GM21723 (cell line): Measurements from ENCODE around the gene NGB.
"Not testable (repeated sequence)": the region's sequence is repeated elsewhere in the genome, so short reads cannot be mapped to it uniquely, and the experiment has no call there.

ENCODE experiments used
- ATAC-seq: cut with Tn5 transposase; IDR thresholded peaks from one replicate; pipeline ENCODE4 v1.9.1; 2021; ENCODE audit warnings: mild to moderate bottlenecking, moderate library complexity; ENCODE audit not compliant: unreplicated experiment

Gene NGB

GRCh38 chr14:77296906-77297305 lies 25.9 kb upstream of the NGB start:
- no peak for ATAC-seq

GRCh38 chr14:77296155-77296554 lies 25.1 kb upstream of the NGB start:
- ATAC-seq = no peak

- no peak for ATAC-seq
These were observed 19.7 kb upstream of the NGB start for GRCh38 chr14:77290705-77291104.

DNA sequence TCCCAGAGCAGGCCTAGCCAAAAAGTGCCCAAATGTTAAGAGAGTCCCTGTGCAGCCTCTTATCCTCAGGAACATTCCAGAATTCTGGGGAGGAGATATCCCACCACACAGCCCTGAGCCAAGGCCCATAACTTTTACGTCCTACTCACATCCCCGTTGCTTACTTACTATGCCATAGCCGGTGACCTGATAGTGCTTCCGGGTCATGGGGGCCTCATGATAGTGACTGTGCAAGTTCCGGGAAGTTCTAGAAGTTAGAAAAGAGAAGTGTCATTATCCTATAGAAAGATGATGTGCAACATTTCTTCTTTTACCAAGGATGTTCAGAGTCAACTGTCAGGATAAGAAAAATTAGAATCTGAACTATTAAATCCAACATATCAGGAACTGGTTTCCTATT lies 15.6 kb upstream of the NGB start:
- ATAC-seq = no peak

- ATAC-seq = no peak
These were observed 13.5 kb upstream of the NGB start for GRCh38 chr14:77284466-77284865.

DNA sequence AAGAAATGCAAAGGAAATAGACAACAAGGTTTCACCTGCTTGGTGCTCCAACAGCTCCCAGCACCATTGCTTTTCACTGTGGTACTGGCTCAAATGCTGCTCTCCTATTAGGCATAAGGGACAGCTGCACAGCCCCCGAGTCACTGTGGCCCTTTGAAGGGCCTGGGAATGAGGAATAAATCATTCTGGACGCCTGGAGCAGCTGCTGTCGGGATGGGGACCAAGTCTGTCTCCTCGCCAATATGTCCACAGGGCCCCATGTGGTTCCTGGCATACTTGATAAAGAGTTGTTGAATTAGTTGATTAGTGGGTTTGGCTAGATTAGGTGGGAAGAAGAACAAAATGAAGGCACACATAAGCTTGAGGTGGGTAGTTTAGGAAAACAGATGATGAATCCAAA lies 13.1 kb upstream of the NGB start:
- ATAC-seq = no peak

- ATAC-seq = no peak
These were observed 10.9 kb upstream of the NGB start for GRCh38 chr14:77281852-77282410.

- not testable (repeated sequence) for ATAC-seq
These were observed 9.9 kb upstream of the NGB start for GRCh38 chr14:77280921-77281320.

- no peak for ATAC-seq
These were observed 8.7 kb upstream of the NGB start for GRCh38 chr14:77279719-77280118.

- ATAC-seq = no peak
These were observed 7.6 kb upstream of the NGB start for GRCh38 chr14:77278461-77279230.

- no peak for ATAC-seq
These were observed 6.0 kb upstream of the NGB start for GRCh38 chr14:77276959-77277358.

GRCh38 chr14:77276295-77276935 lies 5.4 kb upstream of the NGB start:
- ATAC-seq = no peak

- ATAC-seq = no peak
These were observed 4.6 kb upstream of the NGB start for GRCh38 chr14:77275601-77276017.

DNA sequence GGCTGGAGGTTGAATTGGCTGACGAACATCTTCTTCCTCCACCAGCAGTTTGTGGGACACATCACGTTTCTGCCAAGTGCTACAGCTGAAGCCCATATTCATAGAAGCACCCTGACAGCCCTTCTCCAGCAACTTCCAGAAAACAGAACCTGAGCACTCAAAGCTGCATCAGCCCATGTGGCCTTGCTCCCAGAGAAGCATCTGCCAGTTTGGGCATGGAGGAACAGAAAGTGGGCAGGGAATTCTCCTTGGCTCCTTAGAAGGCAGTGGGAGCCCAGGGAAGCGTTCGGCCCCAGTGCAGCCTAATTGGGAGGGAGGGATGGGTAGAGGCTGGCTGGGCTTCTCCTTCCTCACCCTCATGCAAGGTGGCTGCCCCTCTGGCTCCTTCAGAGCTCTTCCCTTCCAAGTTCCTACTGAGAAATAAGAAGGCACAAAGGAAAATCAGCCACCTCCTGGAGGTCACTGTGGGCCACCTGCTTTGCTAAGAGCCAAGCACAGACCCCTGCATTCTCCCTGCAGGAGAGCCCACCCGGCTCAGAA lies 4.1 kb upstream of the NGB start:
- ATAC-seq = no peak

DNA sequence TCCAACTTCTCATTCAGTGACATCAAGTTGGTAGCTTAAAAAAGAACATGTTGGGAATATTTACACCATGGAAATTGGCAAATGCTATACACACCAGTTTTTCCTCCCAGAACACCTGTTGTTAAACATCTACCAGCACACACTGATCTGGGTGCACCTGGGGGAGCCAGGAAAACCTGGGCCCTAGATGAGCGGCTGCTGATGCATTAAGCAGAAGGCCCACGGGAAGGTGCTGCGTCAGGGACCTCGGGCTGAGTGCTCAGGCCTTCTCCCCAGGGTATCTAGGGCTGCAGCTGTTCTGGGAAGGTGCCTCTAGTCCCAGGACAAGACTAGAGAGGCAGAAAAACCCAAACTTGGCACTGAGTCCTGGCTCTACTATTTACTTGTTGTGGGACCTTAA lies 2.8 kb upstream of the NGB start:
- ATAC-seq = no peak

GRCh38 chr14:77272261-77272660 lies 1.3 kb upstream of the NGB start:
- no peak for ATAC-seq

- no peak for ATAC-seq
These were observed 469 bp downstream of the NGB start for GRCh38 chr14:77270361-77271112.

- ATAC-seq = no peak
These were observed 1.9 kb downstream of the NGB start for GRCh38 chr14:77268989-77269600.

DNA sequence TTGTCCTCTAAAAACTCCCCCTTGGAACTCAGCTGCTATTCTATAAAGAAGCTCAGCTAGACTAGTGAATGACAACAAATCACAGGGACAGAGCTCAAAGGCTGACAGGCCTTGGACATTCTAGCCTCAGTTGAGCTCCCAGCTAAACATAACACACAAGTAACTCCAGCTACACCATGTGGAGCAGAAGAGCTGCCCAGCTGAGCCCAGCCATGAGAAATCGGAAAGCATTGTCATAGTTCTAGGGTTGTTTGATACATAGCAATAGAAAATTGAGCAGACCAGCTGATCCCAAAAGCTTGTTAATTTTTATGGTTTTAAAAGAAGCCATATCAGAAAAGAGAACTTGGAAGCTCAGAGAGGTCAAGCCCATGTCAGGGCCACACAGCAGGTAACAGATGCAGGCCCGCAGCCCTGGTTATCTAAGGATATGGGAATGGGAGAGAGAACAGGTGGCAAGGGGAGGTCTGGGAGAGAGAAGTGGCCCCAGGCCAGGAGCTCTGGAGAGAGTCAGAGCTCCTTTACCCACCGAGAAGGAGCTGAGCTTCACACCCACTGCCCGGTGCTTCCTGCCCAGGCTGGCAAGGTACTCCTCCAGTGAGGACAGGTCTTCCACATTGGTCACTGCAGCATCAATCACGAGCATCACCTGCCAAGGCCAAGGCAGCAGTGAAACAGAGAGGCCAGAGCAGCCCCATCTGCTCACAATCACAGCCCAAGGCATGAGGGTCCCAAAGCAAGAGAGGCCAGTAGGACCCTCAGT lies 2.9 kb downstream of the NGB start:
- no peak for ATAC-seq

GRCh38 chr14:77266336-77266735 lies 4.7 kb downstream of the NGB start:
- ATAC-seq = no peak
